PC-9 (cell line): ENCODE results near the gene SLC38A10. TPM values are rescaled to one million over a fixed set of nuclear protein-coding genes. Genes with fewer than 3 reads are reported as not detected.

Experiments
- BruUV-seq: library from RNA; stranded (reverse); fragments of 400-500 nt; replicated peaks from 2 replicates; lab custom pipeline; 2021; lab: Mats Ljungman, UMichigan
- CTCF ChIA-PET: fragments of 300-600 bp; sonication (Branson Sonifier 250); formaldehyde crosslinking; loops from one replicate; lab custom pipeline; 2022; ENCODE audit warnings: antibody characterized with exemption; lab: Charles Lee
- POLR2A ChIA-PET: fragments of 300-600 bp; sonication (Branson Sonifier 250); formaldehyde crosslinking; loops from one replicate; lab custom pipeline; 2022; ENCODE audit warnings: antibody characterized with exemption; ENCODE audit not compliant: unreplicated experiment; lab: Charles Lee
- DNase-seq, 2 experiments: peaks; one replicate each; pipeline versions ENCODE4 v3.0.0 to v3.0.0-alpha.2; 2015 to 2022; ENCODE audit warnings: mixed read lengths in 1 of 2
- H2AFZ ChIP-seq: fragments of 200-600 bp; sonication (generic); 2 replicates; pipeline ENCODE4 v1.8.1; 2017; ENCODE audit warnings: antibody characterized with exemption
- H3F3A ChIP-seq: fragments of 200-600 bp; sonication (generic); 2 replicates; pipeline ENCODE4 v1.8.1; 2017; ENCODE audit warnings: antibody characterized with exemption, mild to moderate bottlenecking, low read depth; ENCODE audit not compliant: insufficient read depth
- H3K27ac ChIP-seq: fragments of 200-600 bp; sonication (generic); 2 replicates; pipeline ENCODE4 v1.6.1; 2016; ENCODE audit warnings: mixed run types
- H3K27me3 ChIP-seq: fragments of 200-600 bp; sonication (generic); 2 replicates; pipeline ENCODE4 v1.6.1; 2016; ENCODE audit warnings: low read depth, mixed run types; ENCODE audit not compliant: insufficient read depth
- H3K36me3 ChIP-seq: fragments of 200-600 bp; sonication (generic); 2 replicates; pipeline ENCODE4 v1.6.1; 2016; ENCODE audit warnings: low read depth, mixed run types
- H3K4me1 ChIP-seq: fragments of 200-600 bp; sonication (generic); replicated peaks from 2 replicates; pipeline ENCODE4 v1.6.1; 2016; ENCODE audit warnings: mixed run types; ENCODE audit not compliant: insufficient read depth
- H3K4me2 ChIP-seq: fragments of 200-600 bp; sonication (generic); 2 replicates; pipeline ENCODE4 v1.6.1; 2017; ENCODE audit warnings: mixed run types
- H3K4me3 ChIP-seq: fragments of 200-600 bp; sonication (generic); 2 replicates; pipeline ENCODE4 v1.6.1; 2016; ENCODE audit warnings: mixed run types
- H3K79me2 ChIP-seq: fragments of 200-600 bp; sonication (generic); 2 replicates; pipeline ENCODE4 v1.6.1; 2017; ENCODE audit warnings: low read depth, mixed run types
- H3K9me2 ChIP-seq: fragments of 200-600 bp; sonication (generic); 2 replicates; pipeline ENCODE4 v1.8.1; 2017; ENCODE audit warnings: mild to moderate bottlenecking; ENCODE audit not compliant: insufficient read depth
- H3K9me3 ChIP-seq: fragments of 200-600 bp; sonication (generic); 2 replicates; pipeline ENCODE4 v1.8.1; 2016; ENCODE audit warnings: low read depth; ENCODE audit not compliant: insufficient read depth
- H4K20me1 ChIP-seq: fragments of 200-600 bp; sonication (generic); 2 replicates; pipeline ENCODE4 v1.8.1; 2017; ENCODE audit not compliant: insufficient read depth
- EZH2 ChIP-seq: fragments of 200-600 bp; sonication (generic); IDR thresholded peaks from 2 replicates; pipeline ENCODE4 v1.8.0; 2017; ENCODE audit warnings: antibody characterized with exemption, low read depth
- intact Hi-C: fragments of 100-400 bp; cut with micrococcal nuclease; formaldehyde crosslinking; loops from one replicate; pipeline ENCODE4 v1.10.0; 2022; ENCODE audit not compliant: unreplicated experiment
- total RNA-seq: library from RNA; stranded (reverse); gene quantifications from 2 replicates; pipeline ENCODE4 v1.2.3, GENCODE V29; 2021
- TF ChIP-seq, protein P1 (sequence below): fragments of 200-600 bp; sonication (generic); conservative IDR thresholded peaks from 2 replicates; pipeline ENCODE4 v1.6.1; 2017; ENCODE audit warnings: mixed run types, antibody characterized with exemption, mild to moderate bottlenecking, moderate library complexity

Gene SLC38A10
- total RNA-seq, 1 experiment from 2014 or later = 127 TPM

DNA sequence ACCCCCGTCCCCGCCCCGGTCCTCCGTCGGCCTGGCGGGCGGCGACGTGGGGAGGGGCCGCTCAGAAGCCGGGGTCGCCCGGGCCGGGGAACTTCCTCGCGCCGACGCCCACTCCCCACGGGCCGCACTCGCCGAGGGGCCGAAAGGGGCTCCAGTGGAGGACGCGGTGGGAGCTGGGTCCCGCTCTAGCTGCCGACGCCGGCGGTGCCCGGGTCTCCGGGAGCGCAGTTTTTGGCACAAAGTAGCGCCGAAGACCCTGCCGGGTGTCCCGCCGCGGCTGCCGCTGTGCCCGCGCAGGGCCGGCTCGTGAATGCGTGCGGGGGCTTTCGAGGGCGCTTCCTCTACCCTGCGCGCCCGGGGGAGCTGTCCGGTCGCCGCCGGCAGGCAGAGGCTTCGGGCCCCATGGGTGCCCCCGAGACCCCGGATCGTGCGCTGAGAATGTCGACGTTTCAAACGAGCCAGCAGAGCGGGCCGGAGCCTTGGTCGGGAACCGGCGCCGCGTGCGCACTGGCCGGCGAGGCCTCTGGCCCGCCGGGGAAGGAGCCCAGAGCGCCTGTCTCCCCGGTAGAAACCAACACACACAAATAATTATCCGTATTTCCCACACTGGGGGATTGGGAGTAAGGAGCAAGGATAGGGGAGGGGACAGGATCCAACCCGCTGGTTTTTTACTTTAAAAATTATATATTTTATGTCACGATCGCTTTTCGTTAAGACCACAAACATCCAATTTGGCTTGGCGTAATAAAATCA, 46.6 kb upstream of the SLC38A10 start:
- TF ChIP-seq, protein P1, sequence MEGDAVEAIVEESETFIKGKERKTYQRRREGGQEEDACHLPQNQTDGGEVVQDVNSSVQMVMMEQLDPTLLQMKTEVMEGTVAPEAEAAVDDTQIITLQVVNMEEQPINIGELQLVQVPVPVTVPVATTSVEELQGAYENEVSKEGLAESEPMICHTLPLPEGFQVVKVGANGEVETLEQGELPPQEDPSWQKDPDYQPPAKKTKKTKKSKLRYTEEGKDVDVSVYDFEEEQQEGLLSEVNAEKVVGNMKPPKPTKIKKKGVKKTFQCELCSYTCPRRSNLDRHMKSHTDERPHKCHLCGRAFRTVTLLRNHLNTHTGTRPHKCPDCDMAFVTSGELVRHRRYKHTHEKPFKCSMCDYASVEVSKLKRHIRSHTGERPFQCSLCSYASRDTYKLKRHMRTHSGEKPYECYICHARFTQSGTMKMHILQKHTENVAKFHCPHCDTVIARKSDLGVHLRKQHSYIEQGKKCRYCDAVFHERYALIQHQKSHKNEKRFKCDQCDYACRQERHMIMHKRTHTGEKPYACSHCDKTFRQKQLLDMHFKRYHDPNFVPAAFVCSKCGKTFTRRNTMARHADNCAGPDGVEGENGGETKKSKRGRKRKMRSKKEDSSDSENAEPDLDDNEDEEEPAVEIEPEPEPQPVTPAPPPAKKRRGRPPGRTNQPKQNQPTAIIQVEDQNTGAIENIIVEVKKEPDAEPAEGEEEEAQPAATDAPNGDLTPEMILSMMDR = no peak
- TF ChIP-seq EZH2 = no peak
- Histone ChIP-seq H3K4me3 (peak overlapping the region; percentile 92), H3K79me2 (peaks cover 55% of the 10 kb centered on the region), H4K20me1 (no peaks in the 10 kb centered on the region), H3K27ac (peak overlapping the region; percentile 84), H2AFZ (no peak overlapping the region), H3K9me3 (no peaks in the 10 kb centered on the region), H3K36me3 (no peaks in the 10 kb centered on the region), H3K4me2 (peak overlapping the region; percentile 92), H3K4me1 (peaks cover 20% of the 10 kb centered on the region), H3F3A (peaks cover 7% of the 10 kb centered on the region; the same call in 1 of the 2 replicates), H3K27me3 (no peaks in the 10 kb centered on the region), H3K9me2 (no peaks in the 10 kb centered on the region)
- no peak for DNase-seq
- POLR2A ChIA-PET = no interaction called here
- no TSS peak for BruUV-seq
- CTCF ChIA-PET = no interaction called here
- intact Hi-C loops = no loop called here

DNA sequence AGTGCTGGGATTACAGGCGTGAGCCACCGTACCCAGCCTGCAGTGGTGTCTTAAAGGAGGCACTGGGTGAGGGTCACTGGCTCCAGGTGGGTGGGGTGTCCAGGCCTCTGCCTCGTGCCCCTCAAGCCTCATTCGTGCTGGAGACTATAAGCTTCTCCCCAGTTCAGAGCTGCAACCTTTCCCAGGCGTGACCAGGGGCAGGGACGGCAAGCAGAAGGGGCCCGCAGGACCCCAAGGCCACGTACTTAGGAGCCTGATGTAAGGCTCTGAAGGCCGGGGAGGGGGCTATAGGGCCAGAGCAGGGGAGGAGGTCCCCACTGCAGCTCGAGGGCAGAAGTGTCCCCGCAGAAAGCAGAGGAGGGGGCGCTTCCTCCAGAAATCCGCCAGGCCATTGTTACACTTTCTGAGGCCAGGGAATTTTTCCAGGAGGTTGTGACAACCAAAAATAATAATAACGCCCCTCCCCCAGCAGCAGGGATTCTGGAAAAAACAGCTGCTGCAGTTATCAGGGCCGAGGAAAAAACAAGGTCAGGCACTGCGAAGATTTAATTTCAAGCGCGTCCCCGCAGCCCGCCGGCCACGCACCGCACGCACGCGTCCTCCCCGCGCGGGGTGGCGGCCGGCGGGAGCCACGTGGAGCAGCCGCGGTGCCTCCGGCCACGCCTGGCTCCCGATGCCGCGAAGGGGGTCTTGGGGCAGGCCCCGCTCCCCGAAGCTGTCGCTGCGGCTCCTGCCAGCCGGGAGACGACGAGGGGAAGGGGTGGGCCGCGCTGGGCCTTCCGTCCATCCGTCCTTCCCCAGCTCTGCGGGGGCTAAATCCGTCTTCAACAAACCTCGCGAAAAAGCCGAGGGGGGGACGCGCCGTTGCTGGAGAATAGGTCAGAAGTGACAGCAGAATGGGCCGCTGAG, 45.8 kb upstream of the SLC38A10 start:
- Histone ChIP-seq H3K9me3 (no peaks in the 10 kb centered on the region), H3K27ac (peak overlapping the region; percentile 84), H3K4me3 (peak overlapping the region; percentile 92; the same call in 1 of the 2 replicates), H2AFZ (no peak overlapping the region), H3K4me2 (peak overlapping the region; percentile 92), H3K36me3 (no peaks in the 10 kb centered on the region), H3F3A (peaks cover 7% of the 10 kb centered on the region; the same call in 1 of the 2 replicates), H4K20me1 (no peaks in the 10 kb centered on the region), H3K9me2 (no peaks in the 10 kb centered on the region), H3K4me1 (peaks cover 23% of the 10 kb centered on the region), H3K27me3 (no peaks in the 10 kb centered on the region), H3K79me2 (peaks cover 55% of the 10 kb centered on the region)
- no TSS peak for BruUV-seq
- ChIA-PET CTCF (no interaction called here), POLR2A (interaction anchor here (0.7 kb wide), 1 partner anchor 11 kb away, joined by 3 read pairs; no protein-coding TSS in a partner anchor)
- DNase-seq = no peak
- intact Hi-C loops = no loop called here
- TF ChIP-seq, protein P1 = no peak
- no peak for TF ChIP-seq EZH2

DNA sequence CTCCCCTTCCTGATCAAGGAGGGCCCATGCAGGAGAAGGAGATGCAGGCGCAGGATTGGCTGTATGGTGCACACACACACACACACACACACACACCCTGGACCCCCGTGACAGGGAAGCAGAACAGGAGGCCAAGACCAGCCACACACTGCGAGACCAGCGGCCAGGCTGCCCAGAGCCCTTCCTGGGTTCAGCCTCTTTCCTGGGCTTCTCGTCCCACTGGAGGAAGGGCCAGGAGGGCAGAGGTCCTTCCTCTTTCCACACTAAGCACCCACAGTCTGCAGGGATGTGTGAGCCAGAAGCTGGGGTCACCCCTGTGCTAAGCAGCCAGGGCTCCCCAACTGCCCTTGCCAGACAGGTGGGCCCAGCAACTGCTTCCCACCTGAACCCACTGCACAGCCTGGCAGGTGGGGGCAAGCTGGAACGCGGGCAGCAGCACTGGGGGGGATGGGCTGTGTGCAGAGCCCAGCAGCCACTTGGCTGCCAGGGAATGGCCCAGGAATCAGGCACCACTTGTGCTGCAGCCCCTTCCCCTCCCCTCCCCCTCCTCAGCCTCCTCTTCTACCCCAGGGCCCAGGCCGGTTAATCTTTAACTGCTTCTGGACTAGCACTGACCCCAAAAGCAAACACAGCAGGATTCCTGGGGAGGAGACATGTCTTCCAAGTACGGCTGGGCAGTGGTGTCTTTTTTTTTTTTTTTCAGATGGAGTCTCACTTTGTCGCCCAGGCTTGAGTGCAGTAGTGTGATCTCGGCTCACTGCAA, 44.6 kb upstream of the SLC38A10 start:
- Histone ChIP-seq H3K27ac (no peak overlapping the region), H3K4me2 (peak overlapping the region; percentile 28; the same call in 1 of the 2 replicates), H3K4me1 (peaks cover 34% of the 10 kb centered on the region), H4K20me1 (no peaks in the 10 kb centered on the region), H3K4me3 (no peak overlapping the region), H3K36me3 (no peaks in the 10 kb centered on the region), H3F3A (peaks cover under 1% of the 10 kb centered on the region; the same call in 1 of the 2 replicates), H2AFZ (no peak overlapping the region), H3K79me2 (peaks cover 48% of the 10 kb centered on the region), H3K27me3 (no peaks in the 10 kb centered on the region), H3K9me3 (no peaks in the 10 kb centered on the region), H3K9me2 (no peaks in the 10 kb centered on the region)
- no peak for DNase-seq
- TF ChIP-seq EZH2 = no peak
- TF ChIP-seq, protein P1 = no peak
- POLR2A ChIA-PET = interaction anchor here (0.7 kb wide), 1 partner anchor 10 kb away, joined by 3 read pairs; no protein-coding TSS in a partner anchor
- BruUV-seq = no TSS peak
- CTCF ChIA-PET = no interaction called here
- intact Hi-C loops = no loop called here
